ENCODE data around the gene CLCN4.

CLCN4 gene

DNA sequence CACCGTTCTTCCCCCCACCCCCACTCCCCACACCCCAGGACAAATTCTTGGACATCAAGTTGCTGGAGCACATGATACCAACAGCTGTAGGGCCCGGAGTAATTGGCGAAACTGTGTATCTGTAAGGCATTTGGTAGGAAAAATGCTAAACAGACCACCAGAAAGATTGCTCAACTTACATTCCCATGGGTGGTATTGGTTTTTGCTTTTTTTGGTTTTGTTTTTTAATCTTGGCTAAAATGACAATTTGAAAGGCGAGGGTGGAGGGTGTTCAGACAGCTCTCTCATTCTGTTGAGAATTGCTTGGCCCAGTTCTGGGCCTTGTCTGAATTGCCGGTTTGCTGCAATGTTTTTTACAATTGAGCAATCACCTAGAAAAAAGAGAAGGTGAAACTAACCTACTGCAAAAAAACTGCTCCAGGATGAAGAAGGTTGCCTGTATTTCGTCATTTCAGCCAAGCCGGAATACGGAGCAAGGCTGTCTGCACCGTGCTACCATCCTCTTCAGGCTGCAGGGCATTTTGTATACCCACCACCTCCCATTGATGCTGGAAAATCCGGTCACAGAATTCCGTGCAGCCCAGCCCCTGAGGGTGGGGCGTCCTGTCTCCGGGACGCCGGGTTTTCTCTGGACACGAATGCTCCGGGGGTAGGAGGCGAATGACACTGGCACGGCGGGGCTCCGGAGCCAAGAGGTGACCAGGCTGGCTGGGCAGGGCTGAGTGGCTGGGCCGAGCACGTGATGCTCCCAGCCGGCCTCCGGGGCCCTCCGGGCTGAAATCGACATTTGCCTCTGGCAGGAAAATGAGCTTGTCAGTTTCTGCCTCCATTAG, at the start of gene CLCN4:
Gene CLCN4, plus strand, starts transcription at position 777 of the 833 bp plus-strand sequence. CDS start 28,058 bp downstream, outside the sequence.
- DNase-seq, result no peak

DNA sequence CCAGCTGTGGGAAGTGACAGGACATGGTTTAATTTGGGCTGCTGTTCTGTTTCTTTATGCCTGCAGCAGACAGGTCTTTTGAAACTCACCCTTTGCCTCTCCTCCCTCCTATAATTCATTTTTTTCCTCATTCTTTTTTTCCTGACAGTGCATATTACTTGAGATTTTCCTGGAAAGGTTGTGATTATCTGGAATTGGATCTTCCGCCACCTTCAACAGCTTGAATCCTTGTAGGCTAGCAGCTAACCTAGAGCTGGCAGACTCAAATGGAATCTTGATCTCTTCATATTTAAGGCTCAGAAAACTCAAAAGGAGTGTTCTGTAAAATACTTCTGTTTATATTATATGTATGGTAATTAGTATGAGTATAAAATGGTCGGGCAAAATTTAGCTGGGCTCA, 49.3 kb upstream of the CLCN4 start:
- DNase-seq, result no peak

DNA sequence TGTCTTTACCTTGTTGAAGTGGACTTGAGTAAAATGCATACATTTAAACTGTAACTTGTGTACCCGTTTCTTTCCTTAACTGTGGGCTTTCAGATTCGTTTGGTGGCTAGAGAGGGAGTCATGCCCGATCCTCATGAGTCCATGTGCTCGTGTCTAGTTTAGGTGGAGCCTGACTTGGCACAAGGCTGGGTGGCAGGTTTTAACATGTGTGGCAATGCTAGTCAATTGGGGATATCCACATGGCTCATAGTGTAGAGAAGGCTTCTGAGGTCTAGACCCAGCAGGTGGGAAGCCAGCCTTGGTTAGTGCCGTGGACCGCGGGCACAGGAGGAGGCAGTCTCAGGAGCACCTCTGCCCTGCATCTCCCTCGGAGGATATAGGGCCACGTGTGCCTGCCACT, 48.5 kb upstream of the CLCN4 start:
- DNase-seq, result no peak

DNA sequence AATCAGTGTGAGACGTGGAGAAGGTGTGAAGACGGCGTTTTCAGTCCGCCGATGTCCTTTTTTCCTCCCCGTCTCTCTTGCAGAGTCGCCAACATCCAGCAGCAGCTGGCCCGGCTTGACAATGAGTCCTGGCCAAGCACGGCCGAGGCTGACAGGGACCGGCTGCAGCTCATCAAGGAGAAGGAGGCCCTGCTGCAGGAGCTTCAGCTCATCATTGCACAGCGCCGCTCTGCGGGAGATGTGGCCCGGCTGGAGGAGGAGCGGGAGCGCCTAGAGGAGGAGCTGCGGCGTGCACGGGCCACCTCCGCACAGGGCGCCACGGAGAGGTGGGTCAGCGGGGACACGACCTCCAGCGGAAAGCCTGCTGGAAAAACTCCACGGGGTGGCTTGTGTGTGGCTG, 47.1 kb upstream of the CLCN4 start:
- no peak for DNase-seq

DNA sequence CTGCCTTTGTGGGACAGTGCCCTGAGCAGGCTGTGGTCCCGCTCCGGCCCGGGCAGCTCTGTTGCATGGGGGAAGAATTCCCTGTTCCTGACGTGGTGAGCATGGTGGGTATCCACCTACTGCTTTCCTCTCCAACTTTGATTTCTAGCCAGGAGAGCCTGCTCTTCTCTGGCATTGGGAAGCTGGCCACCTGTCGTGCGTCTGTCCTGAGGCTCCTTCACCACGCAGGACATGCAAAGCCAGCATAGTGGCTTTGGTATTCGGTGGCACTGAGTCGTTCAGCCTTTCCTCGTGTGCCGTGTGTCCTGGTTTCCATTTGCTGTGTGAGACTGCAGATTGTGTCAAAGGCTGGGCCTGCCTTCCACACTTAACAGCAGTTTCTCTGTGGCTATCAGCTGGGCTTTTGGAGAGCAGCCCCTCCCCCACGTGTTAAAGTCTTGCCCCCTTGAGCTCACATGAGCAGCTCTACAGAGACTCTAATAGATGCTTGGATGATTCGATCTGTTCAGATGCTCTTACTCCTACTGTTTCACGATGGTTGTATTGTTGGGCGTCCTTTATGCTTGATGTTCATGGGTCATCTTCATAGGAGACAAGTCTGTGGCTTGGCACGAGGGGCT, 46.3 kb upstream of the CLCN4 start:
- no peak for DNase-seq

DNA sequence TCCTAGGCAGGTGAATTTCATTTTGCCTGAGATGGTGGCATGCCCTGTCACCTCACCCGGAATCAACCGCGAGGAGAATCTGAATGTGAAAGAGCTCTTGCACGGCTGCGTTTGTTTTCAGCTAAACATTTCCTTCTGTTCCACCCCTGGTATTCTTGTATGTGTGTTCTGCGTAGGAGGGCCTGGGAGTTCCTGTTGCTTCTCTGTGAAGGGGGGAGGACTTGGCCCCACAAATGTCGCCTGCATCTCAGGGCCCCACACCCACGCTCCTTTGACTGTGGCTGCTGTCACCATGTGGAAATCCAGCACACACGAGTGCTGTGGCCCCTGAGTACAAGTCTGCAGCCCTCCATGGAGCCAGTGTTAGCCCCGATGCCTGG, 45.8 kb upstream of the CLCN4 start:
- DNase-seq, result no peak

DNA sequence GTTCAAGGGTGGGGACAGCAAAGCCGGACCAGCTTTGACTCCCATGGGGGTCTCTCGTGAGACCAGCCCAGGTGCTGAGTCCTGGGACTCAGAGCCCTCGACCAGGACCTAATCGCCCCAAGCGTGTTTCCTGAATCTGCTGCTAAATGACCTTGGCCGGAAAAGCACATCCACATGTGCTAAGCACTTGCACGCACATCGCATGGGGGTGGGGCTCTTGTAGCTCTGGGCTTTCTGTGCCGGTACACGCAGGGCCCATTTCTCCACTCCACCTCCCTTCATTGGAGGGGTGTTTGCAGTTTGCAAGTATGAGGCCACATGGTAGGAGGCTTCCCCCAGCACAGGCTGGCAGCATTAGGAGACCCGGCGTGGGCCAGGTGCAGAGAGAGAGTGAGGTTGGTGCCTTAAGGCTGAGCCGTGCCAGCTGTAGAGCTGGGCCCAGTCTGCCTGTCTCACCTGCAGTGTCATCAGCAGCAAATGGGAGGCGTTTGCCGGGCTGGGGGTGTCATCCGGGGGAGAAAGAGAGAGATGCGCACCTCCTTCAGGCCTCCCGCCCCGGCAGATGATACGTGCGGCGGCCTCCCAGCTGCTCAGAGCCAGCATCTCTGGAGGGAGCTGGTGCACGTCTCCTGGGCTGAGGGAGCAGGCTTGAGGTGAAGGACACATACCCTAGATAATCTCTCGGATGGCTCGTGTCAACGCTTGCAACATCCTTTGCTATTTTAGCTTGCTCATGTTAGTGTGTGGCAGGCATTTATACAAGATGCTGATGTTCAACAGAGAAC, 45.2 kb upstream of the CLCN4 start:
- DNase-seq, result no peak

DNA sequence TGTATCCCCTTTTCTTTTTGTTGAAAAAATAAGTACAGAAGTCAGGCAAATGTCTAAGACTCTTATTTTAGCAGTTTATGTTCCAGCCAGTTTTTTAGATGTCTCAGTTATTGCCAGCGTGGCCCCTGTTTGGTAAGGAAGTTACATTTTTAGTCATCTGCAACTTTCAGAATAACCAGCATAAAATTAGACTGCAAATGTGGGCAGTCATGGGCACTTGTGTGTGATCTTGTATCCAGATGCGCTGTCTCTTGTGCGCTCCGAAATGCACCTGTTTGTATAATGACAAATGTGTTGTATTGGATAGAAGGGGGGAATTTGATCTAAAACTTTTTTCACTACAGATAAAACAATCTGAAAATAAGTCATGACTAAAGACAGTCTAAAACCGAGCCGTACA, 44.3 kb upstream of the CLCN4 start:
- DNase-seq, result no peak

DNA sequence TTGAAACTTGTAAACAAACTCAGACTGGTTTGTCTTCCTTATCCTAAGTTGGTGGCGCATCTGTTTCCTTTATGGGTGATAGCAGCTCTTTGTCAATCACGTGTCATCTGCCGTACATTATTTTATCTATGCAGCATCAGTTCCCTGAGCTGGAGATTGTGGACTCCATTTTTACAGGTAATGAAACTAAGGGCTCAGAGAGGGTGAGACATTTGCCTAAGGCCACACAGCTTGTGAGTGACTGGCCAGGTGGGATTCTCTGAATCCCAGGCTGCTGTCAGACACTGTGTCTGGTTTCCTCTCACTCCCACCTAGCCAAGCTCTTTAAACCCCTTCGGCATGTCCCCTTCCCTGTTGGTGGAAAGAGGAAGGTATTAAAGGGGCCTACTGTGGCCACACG, 41.7 kb upstream of the CLCN4 start:
- DNase-seq, result no peak

DNA sequence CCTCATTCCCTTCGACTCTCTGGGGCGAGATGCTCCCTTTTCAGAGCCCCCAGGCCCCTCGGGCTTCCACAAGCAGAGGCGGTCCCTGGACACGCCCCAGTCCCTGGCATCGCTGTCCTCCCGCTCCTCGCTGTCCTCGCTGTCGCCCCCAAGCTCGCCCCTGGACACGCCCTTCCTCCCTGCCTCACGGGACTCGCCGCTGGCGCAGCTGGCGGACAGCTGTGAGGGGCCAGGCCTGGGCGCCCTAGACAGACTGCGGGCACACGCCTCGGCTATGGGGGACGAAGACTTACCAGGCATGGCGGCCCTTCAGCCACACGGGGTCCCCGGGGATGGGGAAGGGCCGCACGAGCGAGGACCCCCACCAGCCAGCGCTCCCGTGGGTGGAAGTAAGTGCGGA, 39.5 kb upstream of the CLCN4 start:
- no peak for DNase-seq

DNA sequence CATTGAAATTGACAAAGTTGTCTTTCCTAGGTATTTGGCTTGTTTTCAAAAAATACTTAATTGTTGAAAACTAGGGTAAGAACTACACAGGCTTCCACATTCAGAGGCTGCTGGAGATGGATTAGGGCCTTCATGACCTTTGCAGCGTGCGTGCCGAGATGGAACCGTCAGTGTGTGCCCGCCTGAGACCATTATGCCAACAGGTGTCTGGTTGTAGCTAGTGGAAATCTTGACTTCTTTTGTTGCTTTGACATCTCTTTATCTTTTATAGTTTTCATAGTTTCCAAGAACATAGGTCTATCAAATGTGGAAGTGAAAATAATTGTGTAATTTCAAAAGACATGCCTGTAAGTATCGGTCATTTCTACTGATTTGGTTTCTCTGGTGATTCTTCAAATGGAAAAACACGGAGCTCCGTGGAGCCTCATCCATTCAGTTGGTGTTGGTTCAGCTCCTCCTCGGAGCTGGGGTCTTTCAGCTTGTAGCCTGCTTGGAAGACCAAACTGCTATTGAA, 38.9 kb upstream of the CLCN4 start:
- DNase-seq, result no peak

DNA sequence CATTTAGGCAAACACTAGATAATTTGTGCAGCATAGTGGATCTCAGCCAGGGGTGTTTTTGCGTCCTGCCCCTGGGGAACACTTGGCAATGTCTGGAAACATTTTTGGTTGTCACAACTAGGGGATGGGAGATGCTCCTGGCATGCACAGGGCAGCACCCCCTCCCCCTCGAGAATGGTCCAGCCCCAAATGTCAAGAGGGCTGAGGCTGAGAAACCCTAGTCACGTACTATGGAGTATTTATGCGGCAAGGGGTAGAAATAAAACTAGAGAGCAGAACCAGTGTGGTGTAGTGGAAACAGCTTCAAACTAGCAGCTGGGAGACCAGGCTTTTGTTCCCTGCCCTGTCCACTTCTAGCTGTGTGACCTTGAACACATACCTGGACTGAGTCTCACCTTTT, 38.2 kb upstream of the CLCN4 start:
- DNase-seq, result no peak

DNA sequence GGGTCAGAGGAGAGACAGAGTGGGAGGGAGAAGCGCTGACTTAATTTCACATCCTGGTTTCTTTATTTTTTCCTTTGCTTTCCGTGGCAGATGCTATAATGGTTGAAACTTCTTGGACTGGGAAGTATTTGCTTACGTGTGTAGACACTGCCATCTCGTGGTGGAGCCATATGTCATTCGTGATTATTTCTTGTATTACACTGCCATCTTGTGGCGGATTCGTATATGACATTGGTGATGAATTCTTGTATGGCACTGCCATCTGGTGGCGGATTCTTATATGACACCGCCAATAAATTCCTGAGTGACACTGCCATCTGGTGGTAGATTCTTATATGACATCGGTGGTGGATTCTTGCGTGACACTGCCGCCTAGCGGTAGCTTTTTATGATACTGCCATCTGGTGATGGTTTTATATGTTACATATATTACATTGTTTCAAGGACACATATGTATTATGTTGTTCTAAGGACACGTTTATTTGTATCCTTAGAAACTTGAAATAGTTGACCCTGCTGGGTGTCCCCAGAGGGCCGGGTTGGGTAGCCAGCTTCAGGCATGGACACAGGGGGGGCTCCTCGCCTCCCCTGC, 37.3 kb upstream of the CLCN4 start:
- DNase-seq, result peak; percentile 65

DNA sequence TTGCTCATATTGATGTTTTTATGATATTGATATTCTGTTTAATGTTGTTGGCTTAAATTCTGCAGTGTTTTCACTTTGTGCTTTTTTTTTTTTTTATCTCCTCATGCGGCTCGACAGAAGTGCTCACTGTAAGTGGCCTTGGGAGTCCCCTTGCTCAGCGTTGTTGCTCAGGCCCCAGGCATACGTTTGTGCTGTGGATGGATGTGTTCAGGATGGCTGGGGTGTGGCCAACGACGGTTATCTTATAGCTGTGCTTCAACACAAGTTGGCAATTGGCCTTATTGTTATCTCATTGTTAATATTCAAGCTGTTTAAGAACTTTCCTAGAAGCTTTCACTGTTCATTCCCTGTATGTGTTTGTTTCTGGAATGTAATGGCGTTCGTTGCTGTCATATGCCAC, 36.4 kb upstream of the CLCN4 start:
- no peak for DNase-seq

DNA sequence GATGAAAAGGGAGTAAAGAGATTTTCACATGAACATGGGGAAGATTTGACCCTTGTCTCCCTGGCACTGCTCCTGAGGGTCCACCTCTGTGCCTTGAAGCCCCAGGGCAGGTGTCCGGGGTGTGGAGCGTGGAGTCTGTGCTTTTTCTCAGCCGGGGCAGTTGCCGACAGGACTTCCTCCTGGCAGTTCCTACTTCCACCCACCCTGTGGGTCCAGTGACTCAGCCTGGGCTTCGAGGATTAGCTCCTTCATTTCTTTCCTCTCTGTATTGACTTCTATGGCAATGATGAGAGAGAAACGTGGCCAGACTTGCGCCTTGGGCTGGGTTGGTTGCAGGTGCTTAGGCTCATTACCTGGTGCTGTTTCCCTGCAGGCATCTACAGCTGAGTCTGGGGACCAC, 35.9 kb upstream of the CLCN4 start:
- no peak for DNase-seq

DNA sequence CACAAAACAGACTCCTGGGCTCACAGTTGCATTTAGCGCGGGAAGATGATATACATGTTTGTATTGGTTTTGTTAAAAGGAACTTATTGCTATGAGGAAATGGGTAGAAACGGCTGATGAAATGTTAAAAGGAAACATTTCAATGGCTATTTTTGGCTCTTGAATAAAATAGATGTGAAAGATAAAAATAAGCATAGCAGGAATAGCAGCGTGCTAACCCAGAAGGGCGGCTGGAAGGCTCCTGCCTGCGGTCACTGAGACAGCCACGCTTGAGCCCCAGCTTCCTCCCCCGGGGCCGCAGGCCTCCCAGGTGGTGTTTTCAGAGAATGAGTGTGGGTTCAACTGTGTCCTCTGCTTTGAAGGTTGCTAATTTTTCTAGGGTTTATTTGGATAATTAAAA, 35.0 kb upstream of the CLCN4 start:
- DNase-seq, result no peak

DNA sequence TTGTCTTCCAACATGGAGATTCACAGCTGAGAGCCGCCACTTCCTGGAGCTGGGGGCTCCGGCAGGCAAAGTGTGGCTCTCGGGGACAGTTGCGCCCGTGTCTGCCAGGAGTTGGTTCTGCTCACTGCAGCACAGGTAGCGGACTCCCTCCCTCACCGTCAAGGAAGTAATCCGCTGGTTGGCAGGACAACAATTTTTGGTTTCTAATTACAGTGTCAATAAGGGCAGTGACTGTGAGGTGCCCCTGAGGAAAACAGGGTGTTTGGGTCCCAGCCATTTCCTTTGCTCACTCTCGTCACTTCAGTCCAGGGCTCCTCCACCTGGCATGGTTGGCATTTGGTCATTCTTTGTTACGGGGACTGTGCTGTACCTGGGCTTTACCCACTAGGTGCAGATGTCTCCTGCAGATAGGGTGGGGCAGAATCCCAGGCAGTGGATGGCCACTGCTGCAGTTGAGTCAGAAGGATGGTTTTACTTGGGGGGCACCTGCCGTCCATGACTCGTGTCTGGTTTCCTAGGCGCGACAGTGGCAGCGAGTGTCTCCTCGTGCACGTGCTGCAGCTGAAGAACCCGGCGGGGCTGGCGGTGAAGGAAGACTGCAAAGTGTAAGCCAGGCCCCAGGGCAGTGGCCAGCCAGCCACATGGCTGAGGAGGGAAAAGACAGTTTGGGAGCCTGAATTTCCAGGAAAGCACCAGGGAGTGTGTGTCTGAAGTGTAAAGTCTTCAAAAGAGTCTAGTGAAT, 32.1 kb upstream of the CLCN4 start:
- no peak for DNase-seq

DNA sequence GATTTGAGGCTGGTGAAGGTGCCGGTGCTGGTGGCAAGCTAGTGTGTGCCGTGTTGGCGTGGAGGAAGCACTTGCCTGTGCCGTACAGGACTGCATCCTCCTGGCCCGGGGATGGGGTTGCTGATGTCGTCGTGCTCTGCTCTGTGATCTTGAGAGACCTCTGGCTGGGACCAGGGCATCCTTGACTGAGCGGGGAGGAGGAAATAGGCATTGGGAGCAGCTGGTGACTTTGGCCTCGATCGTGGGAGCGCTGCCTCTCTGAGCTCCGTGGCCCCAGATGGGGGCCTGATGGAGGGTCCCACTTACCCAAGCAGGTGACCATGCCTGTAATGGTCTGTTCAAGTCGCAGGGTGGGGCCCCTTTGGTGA, 31.5 kb upstream of the CLCN4 start:
- DNase-seq, result no peak

DNA sequence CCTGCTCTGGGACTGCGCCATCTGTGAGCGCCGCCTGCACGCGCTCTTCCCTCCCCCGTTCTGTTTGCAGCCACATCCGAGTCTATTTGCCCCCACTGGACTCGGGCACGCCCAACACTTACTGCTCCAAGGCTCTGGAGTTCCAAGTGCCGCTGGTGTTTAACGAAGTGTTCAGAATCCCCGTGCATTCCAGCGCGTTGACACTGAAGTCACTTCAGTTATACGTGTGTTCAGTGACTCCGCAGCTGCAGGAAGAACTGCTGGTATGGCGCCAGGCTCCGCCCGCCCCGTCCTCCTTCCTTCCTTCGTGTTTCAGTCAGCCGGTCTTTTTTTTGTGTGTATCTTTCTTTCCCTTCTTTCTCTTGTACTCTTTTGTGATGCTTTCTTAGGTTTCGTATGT, 30.7 kb upstream of the CLCN4 start:
- DNase-seq, result no peak

DNA sequence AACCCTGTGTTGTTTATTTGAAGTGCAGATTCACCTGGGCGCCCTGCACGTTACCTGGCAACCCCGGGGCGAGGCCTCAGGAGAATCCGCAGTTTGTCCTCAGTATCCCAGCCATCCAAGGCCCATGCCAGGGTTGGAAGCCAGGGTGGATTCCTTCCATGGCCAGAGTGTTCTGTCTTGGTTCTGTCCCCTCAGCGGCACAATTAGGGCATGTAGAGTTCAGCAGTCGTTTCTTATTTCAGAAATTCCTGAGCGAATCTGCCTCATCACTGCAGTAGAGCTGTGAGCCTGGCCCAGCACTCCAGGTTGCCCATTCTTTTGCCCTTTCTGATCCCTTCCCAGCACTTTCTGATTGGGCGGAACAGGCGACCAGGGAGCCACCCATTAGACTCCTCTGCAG, 29.9 kb upstream of the CLCN4 start:
- no peak for DNase-seq

DNA sequence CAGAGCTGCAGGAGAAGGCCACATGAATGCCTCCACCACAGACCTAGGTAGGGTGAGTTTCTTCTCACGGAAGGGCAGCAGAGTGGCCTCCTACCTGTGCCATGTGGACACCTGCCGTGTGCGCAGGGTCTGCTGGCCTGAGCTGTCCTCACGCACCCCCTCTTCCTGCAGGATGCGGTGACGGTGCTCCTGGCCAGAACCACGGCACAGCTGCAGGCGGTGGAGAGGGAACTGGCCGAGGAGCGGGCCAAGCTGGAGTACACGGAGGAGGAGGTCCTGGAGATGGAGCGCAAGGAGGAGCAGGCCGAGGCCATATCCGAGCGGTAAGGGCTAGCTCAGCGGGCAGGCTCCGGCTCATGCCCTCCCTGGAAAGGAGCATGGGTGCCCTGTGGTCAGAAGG, 28.4 kb upstream of the CLCN4 start:
- no peak for DNase-seq

DNA sequence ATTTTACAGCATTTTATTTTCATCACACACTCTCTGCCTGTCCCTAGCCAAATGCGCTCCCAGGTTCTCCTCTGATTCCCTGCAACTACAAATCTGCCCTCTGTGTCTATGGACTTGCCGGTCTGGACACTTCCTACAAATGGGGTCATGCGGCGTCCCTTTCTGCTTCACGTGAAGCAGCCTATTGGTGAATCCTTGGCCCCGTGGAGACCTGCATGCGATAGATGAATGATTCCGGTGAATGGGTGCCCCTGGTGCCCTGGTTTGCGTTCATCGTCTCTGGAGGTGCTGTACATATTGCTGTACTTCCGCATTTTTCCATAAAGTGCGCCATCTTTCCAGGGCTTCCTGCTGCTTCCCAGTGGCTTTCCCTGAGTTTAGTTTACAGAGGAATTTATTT, 27.5 kb upstream of the CLCN4 start:
- no peak for DNase-seq

DNA sequence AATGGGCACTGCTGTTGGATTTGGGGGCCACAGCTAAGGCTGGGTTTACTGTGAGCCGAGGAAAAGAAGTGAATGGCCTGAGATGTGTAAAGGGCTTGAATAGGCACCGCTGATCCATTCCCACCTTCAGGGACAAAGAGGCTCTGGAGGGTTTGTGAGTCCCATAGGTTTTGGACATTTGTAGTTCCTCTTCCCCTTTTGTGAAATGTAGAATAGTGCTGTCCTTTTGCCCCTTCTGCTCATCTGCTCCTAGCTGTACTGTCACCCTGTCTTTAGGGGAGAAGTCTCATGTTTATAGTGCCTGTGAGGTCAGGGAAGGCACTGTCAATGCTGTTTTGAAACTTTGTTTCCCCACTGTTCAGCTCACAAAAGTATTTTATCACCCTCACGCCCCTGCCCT, 26.4 kb upstream of the CLCN4 start:
- DNase-seq, result no peak

All from NCI-H1436 (cell line).